ENCODE data around the gene C6orf47.
A peak's percentile ranks its signal among the peaks of the same experiment; 100 is the strongest.
"Not testable (repeated sequence)": the region's sequence is repeated elsewhere in the genome, so short reads cannot be mapped to it uniquely, and the experiment has no call there.

The C6orf47 gene

GRCh38 chr6:31660381-31661261, at the start of gene C6orf47:
TSS of gene C6orf47 (minus strand) at chr6:31660778. CDS start at chr6:31659947, 831 bp downstream.
- DNase-seq, result peak; percentile 10 to 85 (median 65)

DNA sequence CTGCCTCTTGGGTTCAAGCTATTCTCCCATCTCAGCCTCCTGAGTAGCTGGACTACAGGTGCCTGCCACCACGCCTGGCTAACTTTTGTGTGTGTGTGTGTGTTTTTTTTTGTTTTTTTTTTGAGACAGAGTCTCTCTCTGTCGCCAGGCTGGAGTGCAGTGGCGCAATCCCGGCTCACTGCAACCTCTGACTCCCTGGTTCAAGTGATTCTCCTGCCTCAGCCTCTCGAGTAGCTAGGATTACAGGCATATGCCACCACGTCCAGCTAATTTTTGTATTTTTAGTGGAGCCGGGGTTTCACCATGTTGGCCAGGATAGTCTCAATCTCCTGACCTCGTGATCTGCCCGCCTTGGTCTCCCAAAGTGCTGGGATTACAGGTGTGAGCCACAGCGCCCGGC, 48.6 kb upstream of the C6orf47 start:
- DNase-seq, result not testable (repeated sequence)

DNA sequence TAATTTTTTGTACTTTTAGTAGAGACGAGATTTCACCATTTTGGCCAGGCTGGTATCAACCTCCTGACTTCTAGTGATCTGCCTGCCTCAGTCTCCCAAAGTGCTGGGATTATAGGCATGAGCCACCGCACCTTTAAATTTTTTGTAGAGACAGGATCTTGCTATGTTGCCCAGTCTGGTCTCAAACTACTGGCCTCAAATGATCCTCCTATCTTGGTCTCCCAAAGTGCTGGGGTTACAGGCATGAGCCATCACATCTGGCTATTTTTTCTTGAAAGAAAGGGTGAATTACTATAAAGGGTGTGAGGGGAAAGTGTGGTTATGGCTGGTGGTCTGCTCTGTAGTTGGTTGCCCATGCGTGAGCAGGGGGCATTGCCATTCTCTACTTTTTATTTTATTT, 47.6 kb upstream of the C6orf47 start:
- DNase-seq, result no peak

DNA sequence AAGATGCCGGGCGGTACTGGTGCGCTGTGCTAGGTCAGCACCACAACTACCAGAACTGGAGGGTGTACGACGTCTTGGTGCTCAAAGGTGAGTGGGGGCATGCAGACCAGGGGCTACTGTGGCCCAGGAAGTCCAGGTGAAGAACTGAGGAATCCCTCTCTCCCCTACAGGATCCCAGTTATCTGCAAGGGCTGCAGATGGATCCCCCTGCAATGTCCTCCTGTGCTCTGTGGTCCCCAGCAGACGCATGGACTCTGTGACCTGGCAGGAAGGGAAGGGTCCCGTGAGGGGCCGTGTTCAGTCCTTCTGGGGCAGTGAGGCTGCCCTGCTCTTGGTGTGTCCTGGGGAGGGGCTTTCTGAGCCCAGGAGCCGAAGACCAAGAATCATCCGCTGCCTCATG, 47.1 kb upstream of the C6orf47 start:
- DNase-seq, result no peak

- no peak for DNase-seq
Measured at GRCh38 chr6:31706599-31706998, 46.0 kb upstream of the C6orf47 start, which contains the start of gene LY6G6F. TSS of gene LY6G6F (plus strand) at chr6:31706866. CDS start at chr6:31706907, 41 bp downstream.

- DNase-seq, result no peak
Measured at GRCh38 chr6:31705931-31706330, 45.4 kb upstream of the C6orf47 start.

- DNase-seq, result peak; percentile 78 to 98 (median 96)
Measured at GRCh38 chr6:31702819-31703716, 42.5 kb upstream of the C6orf47 start, which contains the start of gene ABHD16A. TSS of gene ABHD16A (minus strand) at chr6:31703324. CDS start at chr6:31703281, 43 bp downstream.

DNA sequence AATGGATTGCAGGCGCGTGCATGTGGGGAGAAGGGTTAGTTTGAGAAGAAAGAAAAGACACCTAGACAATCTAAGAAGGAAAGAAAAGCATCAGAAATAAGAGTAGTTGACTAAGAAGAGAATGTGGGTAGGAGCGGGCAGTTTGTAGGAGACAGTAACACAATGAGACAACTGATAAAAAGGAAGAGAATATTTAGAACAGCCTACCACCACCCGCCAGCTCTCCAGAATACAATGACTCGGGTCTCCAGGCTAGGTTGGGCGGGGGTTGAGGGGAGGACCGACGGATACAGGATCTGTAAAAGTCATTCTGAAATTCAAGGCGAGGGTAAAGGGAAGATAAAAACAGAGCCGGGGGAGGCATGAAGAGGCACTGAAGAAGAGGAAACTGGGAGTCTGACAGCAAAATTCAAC, 41.8 kb upstream of the C6orf47 start:
- peak in 1 of 58 donors; percentile 30 for DNase-seq

DNA sequence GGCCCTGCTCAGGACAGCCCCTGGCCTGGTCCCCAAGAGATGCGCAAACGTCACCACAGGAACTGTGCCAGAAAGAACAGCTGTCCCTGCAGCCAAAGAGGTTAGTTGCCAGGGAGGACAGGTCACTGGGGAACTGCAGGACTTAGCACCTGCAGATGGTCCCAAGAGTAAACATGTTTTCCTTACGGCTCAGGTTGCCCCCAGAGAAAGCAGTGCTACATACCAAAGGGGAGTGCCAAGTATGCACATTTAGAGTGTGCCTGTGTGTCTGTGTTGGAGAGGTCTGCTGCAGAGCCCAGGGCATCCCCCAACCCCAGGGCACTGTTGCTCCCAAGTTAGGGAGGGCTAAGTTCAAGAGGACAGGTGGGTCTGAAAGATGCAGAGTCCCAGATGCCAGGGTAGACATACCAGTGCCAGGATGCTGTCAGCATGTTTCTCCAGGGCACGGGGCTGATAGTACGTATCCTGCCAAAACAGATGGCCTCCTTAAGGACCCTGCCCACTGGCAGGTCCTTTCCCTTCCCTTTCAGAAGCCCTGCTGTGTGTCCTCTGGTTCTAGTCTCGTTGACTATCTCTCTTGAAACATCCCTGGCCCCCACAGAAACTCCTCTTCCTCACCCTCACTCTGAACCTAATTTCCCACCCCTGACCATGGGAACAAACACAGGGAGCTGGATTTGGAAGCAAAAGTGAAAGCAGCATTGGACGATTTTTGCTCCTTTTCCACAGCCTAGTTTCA, 41.3 kb upstream of the C6orf47 start:
- DNase-seq, result no peak

- no peak for DNase-seq
Measured at GRCh38 chr6:31700740-31701401, 40.3 kb upstream of the C6orf47 start.

- no peak for DNase-seq
Measured at GRCh38 chr6:31697555-31697954, 37.0 kb upstream of the C6orf47 start.

GRCh38 chr6:31693535-31693934, 33.0 kb upstream of the C6orf47 start:
- no peak for DNase-seq

DNA sequence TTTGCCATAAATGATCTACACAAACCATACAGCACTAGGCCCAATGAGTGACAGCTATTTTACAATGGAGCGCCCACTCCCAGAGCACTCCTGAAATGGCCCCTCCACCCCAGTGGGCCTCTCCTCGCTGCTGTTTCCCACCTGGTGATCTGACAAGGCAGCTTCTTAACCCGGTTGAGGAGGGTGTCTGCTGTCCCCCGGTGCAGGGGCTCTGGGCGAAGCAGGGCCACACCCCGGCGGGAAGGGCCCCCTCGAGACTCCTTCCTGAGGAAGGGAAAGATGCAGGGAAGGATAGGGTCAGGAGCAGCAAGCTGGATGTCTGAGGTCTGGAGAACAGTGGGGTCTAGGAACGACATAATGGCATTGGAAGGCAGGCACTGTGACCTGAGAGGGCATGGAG, 32.3 kb upstream of the C6orf47 start:
- no peak for DNase-seq

DNA sequence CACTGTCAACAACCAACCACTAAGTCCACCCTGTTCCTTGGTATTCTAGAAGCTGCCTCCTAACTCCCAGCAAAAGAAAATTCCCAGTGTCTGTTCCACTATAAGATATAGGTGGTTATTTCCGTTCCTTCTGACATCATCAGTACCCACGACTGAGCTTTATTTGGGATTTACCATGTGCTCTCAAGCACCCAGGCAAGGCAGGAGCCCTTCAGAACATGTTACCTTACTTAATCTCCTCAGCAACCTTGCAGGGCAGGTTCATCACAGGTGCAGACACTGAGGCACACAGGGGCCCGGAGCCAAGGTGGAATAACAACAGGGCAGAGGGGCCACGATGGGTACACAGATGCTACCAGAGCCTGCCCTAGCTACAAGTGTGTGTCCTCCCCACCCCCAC, 31.8 kb upstream of the C6orf47 start:
- no peak for DNase-seq

DNA sequence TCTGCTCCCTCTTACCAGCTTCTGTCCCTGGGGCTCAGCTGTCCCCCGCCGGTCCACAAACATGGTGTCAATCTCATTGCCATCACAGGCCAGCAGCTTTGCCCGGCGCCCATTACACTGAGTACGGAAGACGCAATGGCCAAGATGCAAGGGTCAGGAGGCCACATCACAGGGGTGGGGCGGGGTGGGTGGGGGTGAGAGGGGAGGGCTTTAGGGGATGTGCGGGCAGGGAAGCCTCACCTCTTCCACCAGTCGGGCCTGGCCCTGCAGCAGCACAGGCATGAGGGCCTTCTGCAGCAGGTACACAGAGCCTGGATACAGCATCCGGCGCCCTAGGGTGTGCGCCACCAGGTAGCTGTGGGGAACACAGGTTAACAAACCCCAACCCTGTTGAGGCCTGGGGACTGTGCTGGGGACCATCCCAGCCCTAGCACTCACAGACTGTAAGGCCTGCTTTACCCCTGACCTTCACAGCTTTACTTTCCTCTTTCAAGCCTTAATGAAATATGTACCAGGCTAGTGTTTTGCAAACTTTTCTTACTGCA, 31.1 kb upstream of the C6orf47 start:
- no peak for DNase-seq

- DNase-seq, result no peak
Measured at GRCh38 chr6:31691078-31691463, 30.5 kb upstream of the C6orf47 start.

DNA sequence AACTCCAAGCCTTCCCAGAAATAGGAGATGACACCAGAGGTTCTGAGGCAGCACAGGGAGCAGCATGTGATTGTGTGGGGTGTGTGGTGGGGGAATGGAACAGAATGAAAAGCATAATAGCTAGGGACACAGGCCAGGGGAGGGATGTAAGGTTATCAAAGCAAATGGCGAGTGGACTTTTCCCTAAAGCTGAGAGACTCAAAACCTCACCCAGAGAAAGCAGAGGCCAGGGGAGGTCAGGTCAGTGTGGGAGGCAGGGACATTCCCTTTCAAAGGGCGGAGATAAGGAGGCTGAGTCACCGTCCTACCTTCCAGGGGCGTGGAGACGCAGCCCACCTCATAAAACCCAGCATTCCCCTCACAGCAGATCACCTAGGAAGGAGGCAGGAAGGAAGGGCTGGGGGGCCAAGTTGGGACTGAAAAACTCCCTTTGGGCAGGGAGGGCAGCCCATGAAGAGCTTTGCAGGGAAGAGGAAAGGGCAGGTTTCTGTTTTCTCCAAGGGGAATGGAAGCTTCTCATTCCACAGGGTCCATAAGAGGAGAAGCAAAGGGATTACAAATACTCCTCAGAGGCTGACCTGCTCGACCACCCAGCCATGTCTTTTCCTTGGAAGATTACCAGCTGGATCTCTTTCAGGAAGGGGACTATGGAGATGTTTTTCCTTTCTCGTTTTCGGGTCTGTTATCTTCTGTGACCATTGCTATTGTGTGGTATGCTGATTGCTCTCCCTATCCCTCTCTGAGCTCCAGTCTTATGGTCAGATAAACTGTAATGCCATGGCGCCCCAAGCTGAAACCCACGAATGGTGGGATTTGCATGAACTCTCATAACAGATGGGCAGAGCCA, 29.9 kb upstream of the C6orf47 start:
- DNase-seq, result no peak

- DNase-seq, result no peak
Measured at GRCh38 chr6:31689249-31690110, 28.9 kb upstream of the C6orf47 start.
